K562 (cell line): ENCODE data around the gene OR4K14. TPM values are rescaled to one million over a fixed set of nuclear protein-coding genes. Genes with fewer than 3 reads are reported as not detected.

Experiments
- ATAC-seq: fragments of 200-7000 bp; cut with Tn5 transposase; 3 replicates; pipeline ENCODE4 v1.9.1; 2020; ENCODE audit warnings: moderate library complexity
- BruUV-seq: library from RNA; stranded (reverse); fragments of 400-500 nt; replicated peaks from 2 replicates; lab custom pipeline; 2021; lab: Mats Ljungman, UMichigan
- CTCF ChIA-PET: fragments of 300-600 bp; formaldehyde crosslinking; extraction: SDS; loops from one replicate; lab custom pipeline; 2021; ENCODE audit warnings: low intra/inter-chr PET ratio; lab: Yijun Ruan, JAX
- POLR2A ChIA-PET: fragments of 300-600, 350-650 bp; sonication (Branson Sonifier 250); formaldehyde crosslinking; extraction: SDS; loops from one replicate; lab custom pipeline; 2021; ENCODE audit warnings: antibody characterized with exemption, inconsistent platforms; lab: Yijun Ruan, JAX
- DNase-seq, 4 experiments: peaks; one replicate each; pipeline versions ENCODE4 v3.0.0 to v3.0.0-alpha.2; 2011 to 2018; ENCODE audit warnings: low spot score in 3 of 4, mixed read lengths in 3 of 4; ENCODE audit errors: extremely low read depth in 1 of 4
- FAIRE-seq: peaks from 2 replicates; lab custom pipeline; 2011; peaks lifted over from hg19 to GRCh38; lab: Jason Lieb, UNC
- H2AFZ ChIP-seq: 2 replicates; pipeline ENCODE4 v1.6.0; 2011; ENCODE audit warnings: low read depth, low read length, control low read depth, inconsistent platforms
- H3K27ac ChIP-seq: fragments of 200-600 bp; 3 replicates; pipeline ENCODE4 v1.8.0; 2011; ENCODE audit warnings: low read depth, mild to moderate bottlenecking, control low read depth, inconsistent platforms, low read length, moderate library complexity, mixed read lengths; ENCODE audit errors: extremely low read depth
- H3K27me3 ChIP-seq, 2 experiments: fragments of 300-600 bp in 1 of 2; 2 replicates in 1 of 2; 3 replicates in 1 of 2; pipeline versions ENCODE4 v1.6.0 to v1.8.0; 2011; ENCODE audit warnings: inconsistent platforms in 2 of 2, low read length in 2 of 2, mild to moderate bottlenecking in 1 of 2, mixed read lengths in 1 of 2, moderate library complexity in 1 of 2; ENCODE audit not compliant: control insufficient read depth in 2 of 2, insufficient read depth in 2 of 2
- H3K36me3 ChIP-seq: fragments of 300-600 bp; 3 replicates; pipeline ENCODE4 v1.8.0; 2011; ENCODE audit warnings: mild to moderate bottlenecking, low read length, inconsistent platforms; ENCODE audit not compliant: control insufficient read depth, insufficient read depth
- H3K4me1 ChIP-seq, 2 experiments: fragments of 200-600 bp in 1 of 2; replicated peaks in 1 of 2; 2 replicates in 1 of 2; 3 replicates in 1 of 2; pipeline versions ENCODE4 v1.5.1 to v1.8.0; 2011; ENCODE audit warnings: inconsistent platforms in 2 of 2, low read length in 2 of 2, mild to moderate bottlenecking in 1 of 2, mixed read lengths in 1 of 2, moderate library complexity in 1 of 2; ENCODE audit not compliant: control insufficient read depth in 2 of 2, insufficient read depth in 2 of 2
- H3K4me2 ChIP-seq: 2 replicates; pipeline ENCODE4 v1.6.1; 2011; ENCODE audit warnings: low read length, control low read depth, inconsistent platforms, mixed read lengths; ENCODE audit not compliant: insufficient read depth
- H3K4me3 ChIP-seq: fragments of 200-600 bp; sonication (generic), shearing (Covaris generic); 2 replicates; pipeline ENCODE4 v1.5.1; 2016; ENCODE audit warnings: control low read depth, inconsistent platforms
- H3K79me2 ChIP-seq: fragments of 200-600 bp; 3 replicates; pipeline ENCODE4 v1.8.0; 2011; ENCODE audit warnings: low read length, inconsistent platforms; ENCODE audit not compliant: control insufficient read depth, insufficient read depth
- H3K9ac ChIP-seq, 2 experiments: 2 replicates each; pipeline versions ENCODE4 v1.6.0 to v1.6.1; 2011; ENCODE audit warnings: low read depth in 2 of 2, low read length in 2 of 2, control low read depth in 1 of 2, inconsistent platforms in 1 of 2, mild to moderate bottlenecking in 1 of 2, mixed read lengths in 1 of 2; ENCODE audit not compliant: insufficient read depth in 1 of 2
- H3K9me1 ChIP-seq: one replicate; pipeline ENCODE4 v1.6.0; 2011; ENCODE audit warnings: inconsistent platforms, mild to moderate bottlenecking, low read length, moderate library complexity; ENCODE audit not compliant: control insufficient read depth, insufficient read depth
- H3K9me3 ChIP-seq: replicated peaks from 2 replicates; pipeline ENCODE4 v1.5.1; 2011; ENCODE audit warnings: low read depth, low read length, inconsistent platforms; ENCODE audit not compliant: control insufficient read depth, insufficient read depth
- H4K20me1 ChIP-seq: replicated peaks from 2 replicates; pipeline ENCODE4 v1.6.1; 2011; ENCODE audit warnings: low read length, inconsistent platforms, mixed read lengths; ENCODE audit not compliant: control insufficient read depth, insufficient read depth
- BRD4 ChIP-seq: fragments of 200-600 bp; sonication (generic); IDR thresholded peaks from 2 replicates; pipeline ENCODE4 v1.6.1; 2017; ENCODE audit warnings: inconsistent platforms
- CBFB ChIP-seq: sonication (generic); formaldehyde crosslinking; IDR thresholded peaks from 2 replicates; pipeline ENCODE4 v1.4.0; 2020; ENCODE audit warnings: mild to moderate bottlenecking, missing genetic modification reagents
- IRF1 ChIP-seq: sonication (generic); formaldehyde crosslinking; IDR thresholded peaks from 2 replicates; pipeline ENCODE4 v1.8.0; 2022; ENCODE audit warnings: missing genetic modification reagents, mild to moderate bottlenecking, borderline replicate concordance
- NFXL1 ChIP-seq: fragments of 450-650 bp; formaldehyde crosslinking; IDR thresholded peaks from 2 replicates; pipeline ENCODE4 v1.4.0; 2021; ENCODE audit warnings: mild to moderate bottlenecking
- POLR2A ChIP-seq: fragments of 450-650 bp; conservative IDR thresholded peaks from 2 replicates; pipeline ENCODE4 v1.6.1; 2016
- SMAD4 ChIP-seq: fragments of 250-450 bp; sonication (Bioruptor Pico); conservative IDR thresholded peaks from 2 replicates; pipeline ENCODE4 v1.8.0; 2021; ENCODE audit warnings: inconsistent platforms, mild to moderate bottlenecking, moderate library complexity
- SMARCE1 ChIP-seq: fragments of 450-650 bp; IDR thresholded peaks from 2 replicates; pipeline ENCODE4 v1.7.1; 2016; ENCODE audit warnings: mild to moderate bottlenecking
- ZHX1 ChIP-seq: fragments of 150-350 bp; conservative IDR thresholded peaks from 2 replicates; pipeline ENCODE4 v1.6.1; 2014; ENCODE audit warnings: low read length
- ZNF696 ChIP-seq: fragments of 250-450 bp; sonication (Bioruptor Pico); conservative IDR thresholded peaks from 2 replicates; pipeline ENCODE4 v1.4.0; 2020; ENCODE audit warnings: mild to moderate bottlenecking, moderate library complexity
- WGBS: fragments of 100-300 bp; shearing (Covaris generic); methylation state at CpG from one replicate; pipeline ENCODE4 v1.1.6; 2016; ENCODE audit warnings: low coverage, mixed read lengths; ENCODE audit not compliant: insufficient coverage; ENCODE audit errors: missing lambda C conversion rate; 5-methylcytosine and 5-hydroxymethylcytosine counted together
- in situ Hi-C: fragments of 300-500 bp; cut with MboI; formaldehyde crosslinking; loops from 4 replicates; pipeline ENCODE4 v1.15.0; 2018; ENCODE audit warnings: inconsistent platforms, mixed read lengths
- intact Hi-C: fragments of 100-400 bp; cut with micrococcal nuclease; formaldehyde crosslinking; loops from 2 replicates; pipeline ENCODE4 v1.14.2; 2022
- polyA plus RNA-seq, 8 experiments: library from polyadenylated mRNA; depleted of rRNA in 4 of 8; stranded (reverse) in 5 of 8; unstranded in 3 of 8; fragments of >200 nt; fragmentation: Nextera tagmentation in 2 of 8; fragmentation: Illumina TruSeq in 1 of 8; extraction: Ambion mirVana in 2 of 8; extraction: Trizol in 1 of 8; gene quantifications; 2 replicates each; pipeline versions ENCODE4 v1.2.1 to v1.2.3, GENCODE V29; 2011 to 2014; ENCODE audit warnings: inconsistent platforms in 1 of 8, missing spikeins in 1 of 8
- total RNA-seq, 7 experiments: library from RNA; depleted of rRNA in 6 of 7; stranded (reverse); fragments of >200 nt in 6 of 7; fragmentation: Illumina TruSeq in 2 of 7; extraction: Trizol in 2 of 7; gene quantifications; 2 replicates each; pipeline versions ENCODE4 v1.2.1 to v1.2.3, GENCODE V29; 2011 to 2021; ENCODE audit warnings: low replicate concordance in 1 of 7
- TF ChIP-seq, protein P1 (sequence below), 2 experiments: fragments of 450-650 bp; formaldehyde crosslinking in 1 of 2; IDR thresholded peaks; 2 replicates each; pipeline versions ENCODE4 v1.4.0 to v1.6.1; 2014 to 2020; ENCODE audit warnings: mild to moderate bottlenecking in 2 of 2, borderline replicate concordance in 1 of 2, low read depth in 1 of 2
- TF ChIP-seq, protein P2 (sequence below), 2 experiments: fragments of 450-650 bp in 1 of 2; sonication (generic) in 1 of 2; formaldehyde crosslinking; conservative IDR thresholded peaks; 2 replicates each; pipeline versions ENCODE4 v1.4.0 to v1.8.1; 2020 to 2022; ENCODE audit warnings: mild to moderate bottlenecking in 1 of 2, missing genetic modification reagents in 1 of 2

The OR4K14 gene
- total and polyA plus RNA-seq, 9 of the 15 experiments (the other 6 are each of a cell fraction or from before 2014, with no cell fraction given) = not detected

DNA sequence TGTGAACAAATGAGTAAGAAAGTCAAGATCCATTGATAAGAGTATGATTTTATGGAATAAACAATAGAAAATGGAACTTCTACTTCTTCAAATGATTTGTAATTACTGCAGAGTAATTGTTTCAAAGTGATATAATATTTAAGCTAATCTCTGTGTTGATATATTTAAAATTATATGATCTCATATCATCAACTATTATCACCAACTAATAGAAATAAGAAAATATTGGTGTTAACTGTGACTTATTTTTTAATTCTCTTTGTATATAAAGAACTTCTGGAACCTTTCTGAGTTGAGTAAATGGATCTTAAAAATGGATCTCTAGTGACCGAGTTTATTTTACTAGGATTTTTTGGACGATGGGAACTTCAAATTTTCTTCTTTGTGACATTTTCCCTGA lies 40.6 kb upstream of the OR4K14 start, which contains the start of gene OR4L1:
Gene OR4L1, plus strand, starts transcription at position 301 of the 400 bp plus-strand sequence. Its CDS starts 0 bp downstream, at position 301.
- no peak for ATAC-seq
- no peak for DNase-seq
- in situ Hi-C loops = no loop called here
- no peak within 1 kb of the TSS for H3K4me3 ChIP-seq
- no TSS peak for BruUV-seq
- POLR2A ChIA-PET = no interaction called here
- no peak within 1 kb of the TSS for H3K9ac ChIP-seq
- no peaks in the 10 kb centered on the region for H3K79me2 ChIP-seq
- no peak for FAIRE-seq
- no peaks in the 10 kb centered on the region for H3K4me1 ChIP-seq
- H3K9me1 ChIP-seq = no peaks in the 10 kb centered on the region
- no peak within 1 kb of the TSS for H3K27ac ChIP-seq
- no peaks in the 10 kb centered on the region for H3K36me3 ChIP-seq
- H4K20me1 ChIP-seq = no peaks in the 10 kb centered on the region
- no peak within 1 kb of the TSS for H3K4me2 ChIP-seq
- CTCF ChIA-PET = no interaction called here
- H3K9me3 ChIP-seq = no peaks in the 10 kb centered on the region
- H2AFZ ChIP-seq = no peak within 1 kb of the TSS
- WGBS = 50% methylated on average over 2 of the region's 2 CpGs
- intact Hi-C loops = no loop called here
- H3K27me3 ChIP-seq = no peaks in the 10 kb centered on the region
- TF ChIP-seq POLR2A (no peak), CBFB (CRISPR knock-in tag) (no peak), ZNF696 (no peak), NFXL1 (no peak), SMARCE1 (no peak), IRF1 (no peak), ZHX1 (no peak), SMAD4 (CRISPR knock-in tag) (no peak), BRD4 (no peak)
- TF ChIP-seq, protein P1, sequence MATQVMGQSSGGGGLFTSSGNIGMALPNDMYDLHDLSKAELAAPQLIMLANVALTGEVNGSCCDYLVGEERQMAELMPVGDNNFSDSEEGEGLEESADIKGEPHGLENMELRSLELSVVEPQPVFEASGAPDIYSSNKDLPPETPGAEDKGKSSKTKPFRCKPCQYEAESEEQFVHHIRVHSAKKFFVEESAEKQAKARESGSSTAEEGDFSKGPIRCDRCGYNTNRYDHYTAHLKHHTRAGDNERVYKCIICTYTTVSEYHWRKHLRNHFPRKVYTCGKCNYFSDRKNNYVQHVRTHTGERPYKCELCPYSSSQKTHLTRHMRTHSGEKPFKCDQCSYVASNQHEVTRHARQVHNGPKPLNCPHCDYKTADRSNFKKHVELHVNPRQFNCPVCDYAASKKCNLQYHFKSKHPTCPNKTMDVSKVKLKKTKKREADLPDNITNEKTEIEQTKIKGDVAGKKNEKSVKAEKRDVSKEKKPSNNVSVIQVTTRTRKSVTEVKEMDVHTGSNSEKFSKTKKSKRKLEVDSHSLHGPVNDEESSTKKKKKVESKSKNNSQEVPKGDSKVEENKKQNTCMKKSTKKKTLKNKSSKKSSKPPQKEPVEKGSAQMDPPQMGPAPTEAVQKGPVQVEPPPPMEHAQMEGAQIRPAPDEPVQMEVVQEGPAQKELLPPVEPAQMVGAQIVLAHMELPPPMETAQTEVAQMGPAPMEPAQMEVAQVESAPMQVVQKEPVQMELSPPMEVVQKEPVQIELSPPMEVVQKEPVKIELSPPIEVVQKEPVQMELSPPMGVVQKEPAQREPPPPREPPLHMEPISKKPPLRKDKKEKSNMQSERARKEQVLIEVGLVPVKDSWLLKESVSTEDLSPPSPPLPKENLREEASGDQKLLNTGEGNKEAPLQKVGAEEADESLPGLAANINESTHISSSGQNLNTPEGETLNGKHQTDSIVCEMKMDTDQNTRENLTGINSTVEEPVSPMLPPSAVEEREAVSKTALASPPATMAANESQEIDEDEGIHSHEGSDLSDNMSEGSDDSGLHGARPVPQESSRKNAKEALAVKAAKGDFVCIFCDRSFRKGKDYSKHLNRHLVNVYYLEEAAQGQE (IDR thresholded peaks at IDR 0.05; ENCODE audit: borderline replicate concordance) = no peak
- TF ChIP-seq, protein P1 (CRISPR knock-in tag; IDR thresholded peaks at IDR 0.05; ENCODE audit: low read depth) = no peak
- TF ChIP-seq, protein P2, sequence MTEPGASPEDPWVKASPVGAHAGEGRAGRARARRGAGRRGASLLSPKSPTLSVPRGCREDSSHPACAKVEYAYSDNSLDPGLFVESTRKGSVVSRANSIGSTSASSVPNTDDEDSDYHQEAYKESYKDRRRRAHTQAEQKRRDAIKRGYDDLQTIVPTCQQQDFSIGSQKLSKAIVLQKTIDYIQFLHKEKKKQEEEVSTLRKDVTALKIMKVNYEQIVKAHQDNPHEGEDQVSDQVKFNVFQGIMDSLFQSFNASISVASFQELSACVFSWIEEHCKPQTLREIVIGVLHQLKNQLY (CRISPR knock-in tag; conservative IDR thresholded peaks at IDR 0.05) = no peak
